HEK293 (cell line): ENCODE measurements around the gene ADRA2B.

Source experiments
- CTCF ChIP-seq: fragments of 450-650 bp; formaldehyde crosslinking; IDR thresholded peaks from 2 replicates; pipeline ENCODE4 v1.5.1; 2016; ENCODE audit warnings: missing biosample characterization, missing genetic modification characterization
- PATZ1 ChIP-seq: fragments of 450-650 bp; formaldehyde crosslinking; IDR thresholded peaks from 2 replicates; pipeline ENCODE4 v1.5.1; 2016; ENCODE audit warnings: missing biosample characterization, missing genetic modification characterization
- REST ChIP-seq: fragments of 450-650 bp; formaldehyde crosslinking; IDR thresholded peaks from 2 replicates; pipeline ENCODE4 v1.5.1; 2016; ENCODE audit warnings: missing biosample characterization, missing genetic modification characterization
- YY2 ChIP-seq: fragments of 450-650 bp; formaldehyde crosslinking; IDR thresholded peaks from 2 replicates; pipeline ENCODE4 v1.5.1; 2016; ENCODE audit warnings: missing biosample characterization, missing genetic modification characterization
- ZNF184 ChIP-seq: fragments of 450-650 bp; IDR thresholded peaks from 2 replicates; pipeline ENCODE4 v1.5.1; 2018; ENCODE audit warnings: missing biosample characterization, mild to moderate bottlenecking, missing genetic modification characterization
- ZNF514 ChIP-seq: fragments of 450-650 bp; formaldehyde crosslinking; IDR thresholded peaks from 2 replicates; pipeline ENCODE4 v1.5.1; 2016; ENCODE audit warnings: missing biosample characterization, missing genetic modification characterization

- TF ChIP-seq ZNF184 (tag by site-specific recombination) = no peak
- no peak for TF ChIP-seq CTCF (tag by site-specific recombination)
- TF ChIP-seq ZNF514 = no peak
- no peak for TF ChIP-seq PATZ1 (tag by site-specific recombination)
- no peak for TF ChIP-seq REST (tag by site-specific recombination)
- no peak for TF ChIP-seq YY2
Observed at GRCh38 chr2:96163768-96164429, 47.5 kb upstream of the ADRA2B start.
